Duodenal mucosa (tissue), 2 donors: Measurements from ENCODE around the gene KLRG1.

Experiments
- H3K27ac ChIP-seq: one replicate; pipeline ENCODE4 v1.7.0; 2013; ENCODE audit warnings: low read depth, low read length
- H3K27me3 ChIP-seq, 2 donors: one replicate each; pipeline ENCODE4 v1.7.0; 2013; ENCODE audit warnings: low read length in 2 of 2, control low read depth in 1 of 2; ENCODE audit not compliant: insufficient read depth in 2 of 2, control insufficient read depth in 1 of 2
- H3K36me3 ChIP-seq, 2 donors: one replicate each; pipeline ENCODE4 v1.7.0; 2013; ENCODE audit warnings: low read length in 2 of 2, control low read depth in 1 of 2; ENCODE audit not compliant: insufficient read depth in 2 of 2, control insufficient read depth in 1 of 2
- H3K4me1 ChIP-seq, 2 donors: one replicate each; pipeline ENCODE4 v1.7.0; 2013; ENCODE audit warnings: low read length in 2 of 2, control low read depth in 1 of 2; ENCODE audit not compliant: insufficient read depth in 2 of 2, control insufficient read depth in 1 of 2
- H3K4me3 ChIP-seq, 2 donors: one replicate each; pipeline ENCODE4 v1.7.0; 2013; ENCODE audit warnings: low read length in 2 of 2, low read depth in 1 of 2
- H3K9ac ChIP-seq, 2 donors: one replicate each; pipeline ENCODE4 v1.7.0; 2013; ENCODE audit warnings: low read length in 2 of 2, low read depth in 1 of 2
- H3K9me3 ChIP-seq, 2 donors: one replicate each; pipeline ENCODE4 v1.7.0; 2013; ENCODE audit warnings: low read length in 2 of 2, control low read depth in 1 of 2; ENCODE audit not compliant: control insufficient read depth in 1 of 2

Gene KLRG1

DNA sequence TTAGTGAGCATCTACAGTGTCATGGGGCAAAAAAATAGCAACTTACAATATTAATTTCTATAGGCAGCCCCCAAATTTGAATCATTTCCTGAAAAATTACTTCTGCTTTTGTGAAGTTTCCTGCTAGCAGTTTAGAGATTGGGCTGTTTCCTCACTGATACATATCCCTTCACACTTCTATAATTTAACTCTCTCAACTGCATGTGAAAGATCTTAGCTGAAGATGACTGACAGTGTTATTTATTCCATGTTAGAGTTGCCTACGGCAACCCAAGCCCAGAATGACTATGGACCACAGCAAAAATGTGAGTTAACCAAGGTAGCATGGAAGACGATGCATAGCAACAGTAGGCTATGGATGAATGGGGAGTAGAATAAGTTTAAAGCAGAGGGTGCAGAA lies at the start of gene KLRG1:
Gene KLRG1, plus strand, starts transcription at position 134 of the 400 bp plus-strand sequence. Its CDS starts 90 bp downstream, at position 224.
- Histone ChIP-seq H3K27me3 (no peaks in the 10 kb centered on the region), H3K4me1 (peaks cover 4 to 9% of the 10 kb centered on the region in 2 donors), H3K9ac (no peak within 1 kb of the TSS), H3K4me3 (peak within 1 kb of the TSS in 1 of 2 donors; percentile 32), H3K27ac (peak within 1 kb of the TSS; percentile 20), H3K36me3 (no peaks in the 10 kb centered on the region), H3K9me3 (no peaks in the 10 kb centered on the region)

DNA sequence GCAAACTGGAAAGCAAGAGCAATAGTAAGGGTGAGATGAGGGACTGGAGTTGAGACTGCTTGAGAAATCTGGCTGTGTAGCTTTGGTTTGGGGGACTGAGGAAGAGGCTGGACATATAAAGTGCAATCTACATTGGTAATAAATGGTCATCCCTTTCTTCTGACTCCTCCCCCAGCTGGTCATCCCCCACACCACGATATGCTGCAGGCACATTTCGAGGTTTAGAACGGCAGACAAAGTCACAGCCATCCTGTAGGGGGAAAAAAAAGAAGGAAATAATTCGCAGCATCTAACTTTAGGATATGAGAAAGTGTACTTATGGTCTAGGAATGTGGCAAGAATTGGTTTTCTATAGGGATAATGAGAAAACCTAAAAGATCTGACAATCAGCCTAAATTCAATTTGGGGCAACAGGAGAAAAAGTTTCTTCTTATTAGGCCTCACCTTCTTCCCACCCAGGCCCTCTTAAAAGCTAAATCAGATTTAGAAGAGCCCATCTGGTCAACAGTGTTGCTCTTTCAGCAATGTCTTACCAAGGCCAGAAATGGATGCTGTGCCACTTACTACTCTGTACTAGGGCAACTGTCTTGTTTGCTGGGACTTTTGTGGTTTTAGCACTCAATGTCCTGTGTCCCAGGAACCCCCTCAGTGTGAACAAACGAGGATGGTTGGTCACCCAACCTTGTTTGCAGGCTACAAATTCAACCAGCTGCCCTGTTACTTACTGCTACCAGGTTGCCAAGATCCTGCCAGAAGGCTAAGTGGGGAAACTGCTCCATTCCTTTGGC lies 47.5 kb upstream of the KLRG1 start:
- no peak overlapping the region for H3K27ac ChIP-seq
- no peaks in the 10 kb centered on the region for H3K27me3 ChIP-seq
- H3K4me1 ChIP-seq: no peaks in the 10 kb centered on the region
- peaks cover 35 to 52% of the 10 kb centered on the region in 2 donors for H3K36me3 ChIP-seq
- H3K4me3 ChIP-seq: no peak overlapping the region
- H3K9me3 ChIP-seq: no peaks in the 10 kb centered on the region
- H3K9ac ChIP-seq: no peak overlapping the region

DNA sequence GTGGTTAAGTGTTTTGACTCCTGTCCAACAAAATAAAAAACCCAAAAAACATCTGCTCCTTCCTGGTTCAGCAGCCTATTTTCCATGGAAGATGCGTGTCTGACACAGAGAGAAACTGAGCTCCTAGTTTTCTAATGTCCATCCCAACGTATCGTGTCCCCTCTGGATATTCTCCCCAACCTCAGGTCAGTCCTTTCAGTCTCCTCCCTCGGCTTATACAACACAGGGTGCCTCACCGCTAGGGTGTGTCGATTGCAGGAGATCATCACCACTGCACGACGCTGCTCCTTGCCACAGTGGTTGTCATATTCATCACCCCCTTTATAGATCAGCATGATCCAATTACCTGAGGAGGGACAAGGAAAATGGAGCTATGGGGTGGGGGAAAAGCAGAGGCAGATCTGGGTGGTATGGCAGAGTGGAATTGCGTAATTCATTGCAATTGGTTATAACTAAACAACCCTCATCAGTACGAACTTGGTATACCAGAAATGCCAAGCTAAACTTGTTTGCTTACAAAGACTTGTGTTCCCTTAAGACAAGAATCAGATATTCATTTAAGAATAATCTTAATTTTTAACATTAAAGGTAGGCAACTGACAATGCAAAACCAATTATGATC lies 45.7 kb upstream of the KLRG1 start:
- Histone ChIP-seq H3K4me3 (no peak overlapping the region), H3K36me3 (peaks cover 35 to 47% of the 10 kb centered on the region in 2 donors), H3K9me3 (no peaks in the 10 kb centered on the region), H3K27me3 (no peaks in the 10 kb centered on the region), H3K27ac (no peak overlapping the region), H3K4me1 (peaks cover 10 to 14% of the 10 kb centered on the region in 2 donors), H3K9ac (no peak overlapping the region)

DNA sequence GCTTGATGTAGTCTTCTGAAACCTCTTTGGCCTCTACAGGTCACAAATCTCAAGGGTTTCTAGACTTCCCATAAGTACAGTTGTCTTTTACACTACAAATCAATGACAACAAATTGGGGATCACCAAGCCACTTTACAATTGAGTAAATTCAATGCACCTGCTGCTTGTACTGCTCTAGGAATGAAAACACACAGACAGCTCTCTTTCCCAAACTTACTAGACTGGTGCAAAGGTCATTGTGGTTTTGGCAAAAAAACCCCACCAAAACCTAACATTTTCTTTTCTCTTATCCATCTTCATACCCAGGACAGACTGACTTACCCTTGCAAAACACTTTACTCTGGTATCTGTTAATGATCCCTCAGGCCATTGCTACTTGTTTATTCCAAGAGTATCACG lies 42.6 kb upstream of the KLRG1 start:
- peaks cover 12 to 14% of the 10 kb centered on the region in 2 donors for H3K4me1 ChIP-seq
- no peak overlapping the region for H3K9ac ChIP-seq
- H3K27ac ChIP-seq: no peak overlapping the region
- H3K9me3 ChIP-seq: no peaks in the 10 kb centered on the region
- H3K36me3 ChIP-seq: peaks cover 32 to 42% of the 10 kb centered on the region in 2 donors
- no peak overlapping the region for H3K4me3 ChIP-seq
- H3K27me3 ChIP-seq: no peaks in the 10 kb centered on the region

DNA sequence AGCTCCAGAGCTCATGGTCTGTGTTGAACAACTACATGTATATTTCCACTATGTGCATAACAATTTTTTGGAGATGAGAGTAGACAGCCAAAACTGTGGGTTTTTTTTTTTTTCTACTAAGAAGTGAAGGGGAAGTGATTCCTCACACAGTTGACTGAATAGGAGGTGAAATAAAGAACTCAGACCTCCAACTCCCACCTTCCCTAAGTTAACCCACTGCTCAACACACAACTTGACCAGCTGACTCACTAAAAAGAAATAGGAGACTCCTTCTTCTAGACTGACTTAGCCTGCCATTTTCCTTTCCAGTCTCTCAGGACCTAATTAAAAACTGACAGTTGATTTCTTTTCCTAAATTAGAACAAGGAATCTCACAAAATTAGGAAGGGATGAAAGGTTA lies 41.6 kb upstream of the KLRG1 start:
- Histone ChIP-seq H3K27ac (no peak overlapping the region), H3K9me3 (no peaks in the 10 kb centered on the region), H3K27me3 (no peaks in the 10 kb centered on the region), H3K36me3 (peaks cover 22 to 32% of the 10 kb centered on the region in 2 donors), H3K4me3 (no peak overlapping the region), H3K4me1 (peaks cover 12 to 14% of the 10 kb centered on the region in 2 donors), H3K9ac (no peak overlapping the region)

DNA sequence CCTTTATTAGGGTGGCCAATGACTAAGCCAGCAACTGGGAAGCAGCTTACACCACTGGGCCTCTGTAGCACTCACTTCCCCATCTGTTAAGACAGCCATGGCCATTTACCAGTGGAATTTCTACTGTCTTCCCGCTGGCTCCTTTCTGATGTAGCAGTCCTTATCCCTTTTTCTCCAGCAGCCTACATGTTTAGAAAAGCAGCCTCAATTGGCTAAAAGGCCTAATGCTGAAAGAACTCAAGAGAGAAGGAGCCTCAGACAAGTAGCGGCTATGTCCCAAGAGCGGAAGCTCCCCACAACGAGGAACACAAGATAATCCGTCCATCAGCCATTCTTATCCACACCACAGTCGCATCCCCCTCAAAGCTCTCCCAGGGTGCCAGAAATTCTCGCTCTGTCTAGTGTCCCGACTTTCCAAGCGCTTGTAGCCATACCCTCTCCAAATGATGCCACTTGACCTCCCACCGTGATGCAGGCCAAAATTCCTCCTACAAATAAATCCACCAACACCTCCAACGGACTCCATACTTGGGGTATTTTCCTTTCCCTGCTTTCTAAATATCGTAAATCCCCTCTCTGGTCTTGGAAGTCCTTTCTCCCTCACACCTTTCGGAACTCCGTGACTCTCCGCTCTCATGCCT lies 40.5 kb upstream of the KLRG1 start:
- peaks cover 14 to 23% of the 10 kb centered on the region in 2 donors for H3K36me3 ChIP-seq
- H3K27me3 ChIP-seq: no peaks in the 10 kb centered on the region
- peak overlapping the region; percentile 97 for H3K27ac ChIP-seq
- H3K4me1 ChIP-seq: peaks cover 12 to 14% of the 10 kb centered on the region in 2 donors
- peak overlapping the region; percentile 81 to 93 for H3K4me3 ChIP-seq
- H3K9me3 ChIP-seq: no peaks in the 10 kb centered on the region
- peak overlapping the region; percentile 81 to 88 for H3K9ac ChIP-seq

DNA sequence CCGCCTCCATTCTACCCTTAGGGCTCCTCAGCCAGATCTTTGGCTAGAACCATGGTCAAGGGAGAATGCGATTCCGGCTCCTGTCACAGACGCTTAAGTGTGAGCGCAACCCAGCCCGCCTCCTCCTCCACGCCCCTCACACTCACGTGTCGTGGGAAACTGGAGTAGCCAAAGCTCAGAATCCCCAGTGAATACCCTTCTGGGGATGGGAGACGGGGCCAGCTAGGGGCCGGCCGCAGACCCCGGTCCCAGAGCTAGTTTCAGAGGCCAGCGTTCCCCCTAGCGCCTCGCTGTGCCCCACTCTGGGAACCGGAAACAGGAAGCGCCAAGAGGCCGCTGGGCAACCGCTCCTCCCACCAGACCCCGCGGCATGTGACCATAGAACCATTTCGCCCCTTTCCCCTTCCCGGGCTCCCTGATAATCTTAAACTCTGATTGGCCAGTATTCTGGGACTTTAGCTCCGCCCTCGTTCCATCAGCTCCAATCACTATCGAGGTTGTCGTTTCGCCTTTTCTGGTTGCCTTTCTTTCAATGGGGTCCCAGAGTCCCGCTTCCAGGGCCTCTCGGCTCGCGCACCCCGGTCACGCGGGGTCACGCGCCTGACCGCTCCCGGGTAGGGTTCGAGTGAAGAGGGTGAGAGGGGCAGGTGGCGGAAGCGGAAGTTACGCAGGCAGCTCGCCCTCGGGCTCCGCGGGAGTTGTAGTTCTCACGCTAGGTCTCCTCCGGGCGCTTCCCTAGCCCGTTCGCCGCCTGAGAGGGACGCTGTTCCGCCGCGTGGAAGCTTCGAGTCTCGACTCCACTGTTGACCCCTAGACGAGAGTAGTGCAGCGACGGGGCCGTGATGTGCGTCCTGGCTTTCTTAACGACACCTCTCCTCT lies 39.8 kb upstream of the KLRG1 start, which contains the start of gene M6PR:
Gene M6PR, minus strand, starts transcription at position 304 of the 879 bp plus-strand sequence. CDS start 3,241 bp downstream, outside the sequence.
- H3K27me3 ChIP-seq: no peaks in the 10 kb centered on the region
- H3K36me3 ChIP-seq: peaks cover 8 to 15% of the 10 kb centered on the region in 2 donors
- H3K27ac ChIP-seq: peak within 1 kb of the TSS; percentile 97

DNA sequence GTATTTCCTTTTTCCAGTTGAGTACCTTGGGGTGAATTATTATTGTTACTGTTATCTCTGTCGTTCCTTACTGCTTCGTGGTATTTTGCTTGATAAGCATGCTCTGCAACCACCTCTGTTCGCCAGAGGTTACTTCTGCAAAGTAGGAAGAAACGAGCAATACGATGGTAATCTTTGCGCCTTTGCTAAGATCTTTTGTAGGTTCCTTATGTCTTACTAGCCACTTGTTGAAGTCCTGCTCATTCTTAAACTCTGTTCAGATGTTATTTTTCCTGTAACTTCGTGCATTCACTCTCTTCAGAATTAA lies 39.2 kb upstream of the KLRG1 start:
- Histone ChIP-seq H3K36me3 (peaks cover 4 to 10% of the 10 kb centered on the region in 2 donors), H3K27ac (peak overlapping the region; percentile 97), H3K4me3 (peak overlapping the region; percentile 81 to 93), H3K9me3 (no peaks in the 10 kb centered on the region), H3K9ac (peak overlapping the region; percentile 81 to 88), H3K27me3 (no peaks in the 10 kb centered on the region), H3K4me1 (peaks cover 12 to 14% of the 10 kb centered on the region in 2 donors)

More for the DNA sequence above, 39.8 kb upstream of the KLRG1 start, which contains the start of gene M6PR:
- Histone ChIP-seq H3K9me3 (no peaks in the 10 kb centered on the region), H3K4me3 (peak within 1 kb of the TSS; percentile 81 to 93), H3K4me1 (peaks cover 12 to 14% of the 10 kb centered on the region in 2 donors), H3K9ac (peak within 1 kb of the TSS; percentile 81 to 88)

DNA sequence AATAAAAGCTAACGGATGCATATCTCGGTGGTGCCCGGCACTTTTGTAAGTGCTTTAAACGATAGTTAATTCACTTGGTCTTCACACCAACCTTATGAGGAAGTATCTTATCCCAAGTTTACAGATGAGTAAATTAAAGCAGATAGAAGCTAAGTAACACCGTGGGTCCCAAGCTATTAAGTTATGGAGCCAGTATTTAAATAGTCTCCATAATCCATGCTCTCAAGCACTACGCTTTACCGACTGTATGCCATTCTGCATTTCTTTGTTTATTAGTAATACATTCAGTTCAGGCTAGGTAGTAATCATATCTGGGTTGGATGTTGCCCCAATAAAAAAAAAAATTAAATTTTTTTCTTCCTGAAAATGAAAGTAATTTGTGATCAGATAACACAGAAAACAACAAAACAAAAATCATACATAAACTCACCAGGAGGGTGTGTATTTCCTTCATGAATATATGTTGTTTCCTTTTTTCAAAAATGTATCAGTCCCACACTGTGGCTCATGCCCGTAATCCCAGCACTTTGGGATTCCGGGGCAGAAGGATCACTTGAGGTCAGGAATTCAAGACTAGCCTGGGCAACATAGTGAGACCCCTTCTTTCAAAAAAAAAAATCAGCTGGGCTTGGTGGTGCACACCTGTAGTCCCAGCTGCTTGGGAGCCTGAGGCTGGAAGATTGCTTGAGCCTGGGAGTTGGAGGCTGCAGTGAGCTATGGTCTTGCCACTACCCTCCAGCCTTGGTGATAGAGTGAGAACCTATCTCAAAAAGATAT lies 38.5 kb upstream of the KLRG1 start:
- Histone ChIP-seq H3K9ac (peak overlapping the region; percentile 81 to 88), H3K9me3 (no peaks in the 10 kb centered on the region), H3K4me3 (peak overlapping the region; percentile 81 to 93), H3K27ac (peak overlapping the region; percentile 97), H3K27me3 (no peaks in the 10 kb centered on the region), H3K4me1 (peaks cover 12 to 14% of the 10 kb centered on the region in 2 donors), H3K36me3 (peaks cover 0 to 3% of the 10 kb centered on the region in 2 donors)
